AG10803 (cell line): Measurements from ENCODE around the gene CHRDL1.

Source experiments
- DNase-seq: peaks from one replicate; pipeline ENCODE4 v3.0.0; 2010; ENCODE audit warnings: low read depth
- H3K4me3 ChIP-seq: 2 replicates; pipeline ENCODE4 v1.5.1; 2011; ENCODE audit warnings: mild to moderate bottlenecking, low read length, control low read depth
- CTCF ChIP-seq: conservative IDR thresholded peaks from 2 replicates; pipeline ENCODE4 v1.5.1; 2011; ENCODE audit warnings: mild to moderate bottlenecking, low read length, control low read depth, inconsistent platforms

CHRDL1 gene

GRCh38 chrX:110745288-110745687 is 50.3 kb downstream of the CHRDL1 start:
- no peak overlapping the region for H3K4me3 ChIP-seq
- no peak for DNase-seq
- TF ChIP-seq CTCF: no peak

GRCh38 chrX:110743679-110744340 is 51.8 kb downstream of the CHRDL1 start:
- no peak for TF ChIP-seq CTCF
- peak; percentile 54 for DNase-seq
- no peak overlapping the region for H3K4me3 ChIP-seq

- peak; percentile 62 for DNase-seq
- no peak for TF ChIP-seq CTCF
- H3K4me3 ChIP-seq: no peak overlapping the region
These were observed 54.3 kb downstream of the CHRDL1 start for GRCh38 chrX:110741213-110741796.

GRCh38 chrX:110734894-110735541 is 60.6 kb downstream of the CHRDL1 start:
- H3K4me3 ChIP-seq: no peak overlapping the region
- peak; percentile 83 for DNase-seq
- no peak for TF ChIP-seq CTCF

- no peak overlapping the region for H3K4me3 ChIP-seq
- DNase-seq: no peak
- no peak for TF ChIP-seq CTCF
These were observed 61.3 kb downstream of the CHRDL1 start for GRCh38 chrX:110734271-110734670.

DNA sequence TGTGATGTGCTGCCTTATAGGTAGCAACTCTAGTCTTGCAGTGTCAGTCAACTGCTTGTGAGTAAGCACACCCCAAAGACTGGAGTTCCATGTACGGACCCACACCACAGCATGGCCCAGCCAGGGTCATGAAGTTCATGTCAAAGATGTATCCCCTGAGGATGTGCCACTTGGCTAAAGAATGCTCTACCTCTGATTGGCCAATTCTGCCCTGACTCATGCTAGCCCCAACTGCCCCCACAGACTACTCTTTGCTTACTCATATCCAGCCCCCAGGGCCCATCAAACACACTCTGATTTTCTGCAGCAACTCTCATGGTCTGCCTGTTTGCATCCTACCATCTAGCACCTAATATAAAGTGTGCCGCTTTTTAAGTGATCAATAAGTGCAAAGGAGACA is 62.5 kb downstream of the CHRDL1 start:
- H3K4me3 ChIP-seq: no peak overlapping the region
- DNase-seq: no peak
- no peak for TF ChIP-seq CTCF

DNA sequence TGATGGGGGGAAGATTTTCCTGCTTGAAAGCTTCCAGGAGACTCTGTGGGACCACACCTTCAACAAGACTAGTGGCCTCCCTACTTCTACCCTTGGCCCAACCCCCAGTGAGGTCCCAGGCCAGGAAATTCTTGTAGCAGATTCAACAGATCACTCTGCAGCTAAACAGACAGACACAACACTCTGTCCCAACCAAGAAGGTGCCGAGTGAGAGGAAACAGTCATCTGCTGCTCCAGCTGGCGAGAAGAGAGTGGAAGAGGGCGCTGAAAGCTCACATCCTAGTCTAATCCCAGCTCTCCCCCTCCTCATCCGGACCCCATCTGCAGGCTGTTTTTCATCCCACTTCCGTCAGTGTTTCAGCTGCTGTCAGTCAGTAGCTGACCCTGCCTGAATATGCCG is 63.4 kb downstream of the CHRDL1 start:
- no peak for DNase-seq
- TF ChIP-seq CTCF: no peak

More for the DNA sequence above, 63.4 kb downstream of the CHRDL1 start:
- no peak overlapping the region for H3K4me3 ChIP-seq
